GM12865 (cell line): ENCODE data around the gene MAPKBP1.

ENCODE experiments used
- DNase-seq: peaks from one replicate; pipeline ENCODE4 v3.0.0; 2010; ENCODE audit warnings: low read depth
- H3K4me3 ChIP-seq: 2 replicates; pipeline ENCODE4 v1.5.1; 2011; ENCODE audit warnings: mild to moderate bottlenecking, low read depth, low read length, control low read depth
- TF ChIP-seq, protein P1 (sequence below): IDR thresholded peaks from 2 replicates; pipeline ENCODE4 v1.5.1; 2011; ENCODE audit warnings: low read length, control low read depth, low read depth, inconsistent platforms; ENCODE audit not compliant: insufficient read depth; ENCODE audit errors: missing control alignments

The MAPKBP1 gene

DNA sequence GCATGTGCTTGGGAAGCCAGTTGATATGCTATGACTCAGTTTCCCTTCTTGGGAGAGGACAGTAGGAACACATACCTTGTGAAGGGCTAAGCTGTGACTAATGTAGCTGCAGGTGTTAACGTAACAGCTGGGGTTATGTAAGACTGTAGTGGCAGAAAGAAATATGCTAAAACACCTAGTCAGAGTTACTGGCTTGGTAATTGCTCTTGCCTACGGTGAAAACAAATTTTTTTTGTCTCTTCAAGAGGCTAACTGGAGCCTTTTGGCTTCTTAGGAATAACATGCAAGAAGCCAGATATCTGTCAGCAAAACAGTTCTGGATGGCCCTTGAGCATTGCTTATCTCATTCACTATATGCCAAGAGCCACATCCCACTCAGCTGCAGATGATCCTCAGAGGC, 1.4 kb downstream of the MAPKBP1 start:
- TF ChIP-seq, protein P1, sequence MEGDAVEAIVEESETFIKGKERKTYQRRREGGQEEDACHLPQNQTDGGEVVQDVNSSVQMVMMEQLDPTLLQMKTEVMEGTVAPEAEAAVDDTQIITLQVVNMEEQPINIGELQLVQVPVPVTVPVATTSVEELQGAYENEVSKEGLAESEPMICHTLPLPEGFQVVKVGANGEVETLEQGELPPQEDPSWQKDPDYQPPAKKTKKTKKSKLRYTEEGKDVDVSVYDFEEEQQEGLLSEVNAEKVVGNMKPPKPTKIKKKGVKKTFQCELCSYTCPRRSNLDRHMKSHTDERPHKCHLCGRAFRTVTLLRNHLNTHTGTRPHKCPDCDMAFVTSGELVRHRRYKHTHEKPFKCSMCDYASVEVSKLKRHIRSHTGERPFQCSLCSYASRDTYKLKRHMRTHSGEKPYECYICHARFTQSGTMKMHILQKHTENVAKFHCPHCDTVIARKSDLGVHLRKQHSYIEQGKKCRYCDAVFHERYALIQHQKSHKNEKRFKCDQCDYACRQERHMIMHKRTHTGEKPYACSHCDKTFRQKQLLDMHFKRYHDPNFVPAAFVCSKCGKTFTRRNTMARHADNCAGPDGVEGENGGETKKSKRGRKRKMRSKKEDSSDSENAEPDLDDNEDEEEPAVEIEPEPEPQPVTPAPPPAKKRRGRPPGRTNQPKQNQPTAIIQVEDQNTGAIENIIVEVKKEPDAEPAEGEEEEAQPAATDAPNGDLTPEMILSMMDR: no peak
- peak overlapping the region; percentile 93 for H3K4me3 ChIP-seq
- no peak for DNase-seq

DNA sequence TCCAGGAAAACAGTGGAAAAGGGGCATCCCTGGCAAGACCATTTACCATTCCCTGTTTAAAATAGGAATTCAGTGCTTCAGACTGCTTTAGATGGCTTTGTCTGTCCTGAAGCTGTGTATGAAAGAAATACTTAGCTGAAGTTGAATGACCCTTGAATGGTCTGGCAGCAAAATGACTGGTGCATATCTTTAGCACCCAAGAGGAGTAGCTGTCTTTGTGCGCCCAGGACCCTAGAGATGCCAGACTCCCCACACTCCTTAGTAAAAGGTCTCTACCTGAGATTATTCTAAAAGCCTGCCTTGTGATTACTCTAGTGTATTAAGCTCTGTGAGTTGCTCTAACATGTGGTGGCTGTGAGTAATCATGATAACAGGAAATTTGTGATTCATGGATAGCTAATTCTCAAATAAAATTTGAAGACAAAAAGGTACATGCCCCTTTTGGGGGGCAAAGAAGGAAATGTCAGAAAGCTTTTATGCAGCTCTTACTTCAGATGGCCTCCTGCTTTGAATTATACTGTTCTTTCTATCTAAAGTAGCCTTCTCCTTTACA, 3.2 kb downstream of the MAPKBP1 start:
- DNase-seq: no peak
- H3K4me3 ChIP-seq: no peak overlapping the region

DNA sequence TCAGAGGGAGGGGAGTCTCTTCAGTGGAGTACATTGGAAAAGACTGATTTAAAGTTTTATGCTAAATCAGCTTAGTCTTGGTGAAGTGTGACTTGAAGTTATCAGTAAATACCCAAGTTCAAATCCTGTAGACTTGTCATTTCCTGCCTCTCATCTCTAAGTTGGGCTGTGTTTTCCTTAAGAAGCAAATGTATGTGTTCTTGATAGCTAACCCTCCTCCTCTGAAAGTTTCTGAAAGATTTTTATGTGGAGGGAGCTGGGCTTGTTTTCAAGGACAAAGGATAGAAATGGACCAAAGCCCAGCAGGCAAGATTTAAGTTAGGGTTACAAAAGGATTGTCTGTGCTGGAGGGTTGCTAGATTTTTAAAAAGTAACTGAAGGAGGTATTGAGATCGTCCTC, 4.2 kb downstream of the MAPKBP1 start:
- no peak for DNase-seq
- TF ChIP-seq, protein P1: no peak
- no peak overlapping the region for H3K4me3 ChIP-seq

More for the DNA sequence above, 3.2 kb downstream of the MAPKBP1 start:
- TF ChIP-seq, protein P1: no peak

DNA sequence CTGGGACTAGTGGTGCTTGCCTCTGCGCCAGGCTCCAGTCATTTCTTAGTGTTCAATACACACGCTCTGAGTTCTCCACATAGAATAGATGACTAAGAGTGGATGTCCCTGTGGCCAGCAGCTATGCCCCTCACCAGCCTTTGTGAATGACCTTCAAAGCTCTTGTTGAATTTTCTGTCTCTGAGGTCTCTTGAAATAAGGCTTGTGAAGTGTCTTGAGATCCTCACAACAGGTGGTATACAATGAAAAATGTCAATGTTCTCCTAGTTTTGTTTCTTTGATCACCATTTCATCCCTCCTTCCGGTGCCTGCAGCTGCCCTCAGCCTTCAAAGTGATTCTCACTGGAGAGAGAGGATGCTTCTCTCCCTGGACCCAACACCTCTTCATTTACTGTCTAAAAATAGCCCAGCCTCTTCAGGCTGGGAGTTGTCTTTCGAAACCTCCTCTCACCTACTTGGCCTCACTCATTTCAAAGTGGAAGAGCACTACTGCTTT, 5.4 kb downstream of the MAPKBP1 start:
- DNase-seq: no peak
- TF ChIP-seq, protein P1: no peak
- no peak overlapping the region for H3K4me3 ChIP-seq

DNA sequence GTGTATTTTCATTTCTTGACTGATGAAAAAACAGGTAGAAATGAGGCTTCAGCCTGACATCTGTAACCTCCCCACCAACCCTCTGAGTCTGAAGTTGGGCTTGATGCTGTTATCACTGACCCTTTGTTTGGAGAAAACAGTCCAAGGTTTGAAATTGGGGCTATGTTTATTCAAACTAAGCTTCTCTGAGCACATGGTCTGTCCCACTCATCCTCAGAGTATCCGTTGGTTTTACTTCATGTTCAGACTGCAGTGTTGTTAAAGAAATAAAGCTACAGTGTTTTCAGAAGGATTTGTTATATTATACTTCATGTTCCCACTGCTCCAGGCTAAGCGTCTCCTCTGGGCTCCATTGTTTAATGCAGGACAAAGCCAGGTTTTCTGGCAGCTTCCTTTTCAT, 6.0 kb downstream of the MAPKBP1 start:
- no peak overlapping the region for H3K4me3 ChIP-seq
- DNase-seq: no peak
- TF ChIP-seq, protein P1: no peak

DNA sequence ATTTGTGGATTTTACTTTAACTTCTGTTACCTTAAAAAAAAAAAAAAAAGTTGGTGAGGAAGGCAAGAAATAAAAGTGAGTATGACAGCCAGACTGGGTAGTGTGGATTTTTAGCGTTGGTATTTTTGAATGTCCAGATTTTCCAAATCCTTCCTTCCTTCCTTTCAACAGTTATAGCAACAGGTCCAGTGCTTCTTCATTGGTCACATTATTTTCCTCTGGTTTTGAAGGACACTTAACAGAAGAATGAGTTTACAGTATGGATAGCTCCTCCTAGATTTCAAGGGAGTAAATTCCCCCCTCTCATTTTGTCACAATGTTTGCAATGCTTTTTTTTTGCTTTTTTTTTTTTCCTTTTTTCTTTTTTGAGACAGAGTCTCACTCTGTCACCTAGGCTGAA, 6.4 kb downstream of the MAPKBP1 start:
- TF ChIP-seq, protein P1: no peak
- no peak for DNase-seq
- H3K4me3 ChIP-seq: no peak overlapping the region
